MM.1S (cell line): ENCODE measurements around the gene GADD45B.

Source experiments
- CTCF ChIP-seq: fragments of 300-600 bp; sonication (generic); IDR thresholded peaks from 2 replicates; pipeline ENCODE4 v1.5.1; 2016; ENCODE audit warnings: antibody characterized with exemption, low read length, mixed read lengths
- EZH2 ChIP-seq: fragments of 300-600 bp; sonication (generic); optimal IDR thresholded peaks from 2 replicates; pipeline ENCODE3; 2017; ENCODE audit warnings: low read depth, mild to moderate bottlenecking, antibody characterized with exemption, low read length, mixed read lengths
- EZH2phosphoT487 ChIP-seq: fragments of 300-600 bp; sonication (generic); IDR thresholded peaks from 2 replicates; pipeline ENCODE4 v1.6.1; 2018; ENCODE audit warnings: antibody characterized with exemption, low read length

GRCh38 chr19:2494447-2495129, 18.7 kb downstream of the GADD45B start:
- TF ChIP-seq EZH2 (no peak), EZH2phosphoT487 (no peak), CTCF (no peak)
